ENCODE results near the gene LRRC10B.
A peak's percentile ranks its signal among the peaks of the same experiment; 100 is the strongest.

Gene LRRC10B

DNA sequence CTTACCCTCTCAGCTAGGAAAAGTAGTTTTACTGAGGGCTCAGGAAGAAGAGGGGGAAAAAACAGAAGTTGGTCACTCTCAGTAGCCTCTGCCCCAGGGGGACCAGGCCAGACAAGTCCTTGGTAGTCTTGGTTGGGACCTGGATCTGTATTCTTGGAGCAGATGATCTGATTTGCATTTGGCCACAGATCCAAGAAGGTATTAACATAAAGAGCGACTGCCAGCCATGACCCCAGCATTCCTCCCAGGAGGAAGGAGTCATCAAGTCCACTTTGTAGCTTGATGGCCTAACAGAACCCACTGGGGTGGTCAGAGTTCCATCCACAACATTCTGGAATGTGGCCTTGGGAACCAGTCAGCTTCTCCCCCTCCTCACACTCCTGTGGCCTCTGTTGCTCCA, 6.0 kb upstream of the LRRC10B start:
- no peak overlapping the region for H3K4me3 ChIP-seq (ENCODE audit: low read depth, low read length)
- TF ChIP-seq, protein P1, sequence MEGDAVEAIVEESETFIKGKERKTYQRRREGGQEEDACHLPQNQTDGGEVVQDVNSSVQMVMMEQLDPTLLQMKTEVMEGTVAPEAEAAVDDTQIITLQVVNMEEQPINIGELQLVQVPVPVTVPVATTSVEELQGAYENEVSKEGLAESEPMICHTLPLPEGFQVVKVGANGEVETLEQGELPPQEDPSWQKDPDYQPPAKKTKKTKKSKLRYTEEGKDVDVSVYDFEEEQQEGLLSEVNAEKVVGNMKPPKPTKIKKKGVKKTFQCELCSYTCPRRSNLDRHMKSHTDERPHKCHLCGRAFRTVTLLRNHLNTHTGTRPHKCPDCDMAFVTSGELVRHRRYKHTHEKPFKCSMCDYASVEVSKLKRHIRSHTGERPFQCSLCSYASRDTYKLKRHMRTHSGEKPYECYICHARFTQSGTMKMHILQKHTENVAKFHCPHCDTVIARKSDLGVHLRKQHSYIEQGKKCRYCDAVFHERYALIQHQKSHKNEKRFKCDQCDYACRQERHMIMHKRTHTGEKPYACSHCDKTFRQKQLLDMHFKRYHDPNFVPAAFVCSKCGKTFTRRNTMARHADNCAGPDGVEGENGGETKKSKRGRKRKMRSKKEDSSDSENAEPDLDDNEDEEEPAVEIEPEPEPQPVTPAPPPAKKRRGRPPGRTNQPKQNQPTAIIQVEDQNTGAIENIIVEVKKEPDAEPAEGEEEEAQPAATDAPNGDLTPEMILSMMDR (IDR thresholded peaks at IDR 0.05; ENCODE audit: borderline replicate concordance, insufficient read depth, low read depth, low read length) = no peak

DNA sequence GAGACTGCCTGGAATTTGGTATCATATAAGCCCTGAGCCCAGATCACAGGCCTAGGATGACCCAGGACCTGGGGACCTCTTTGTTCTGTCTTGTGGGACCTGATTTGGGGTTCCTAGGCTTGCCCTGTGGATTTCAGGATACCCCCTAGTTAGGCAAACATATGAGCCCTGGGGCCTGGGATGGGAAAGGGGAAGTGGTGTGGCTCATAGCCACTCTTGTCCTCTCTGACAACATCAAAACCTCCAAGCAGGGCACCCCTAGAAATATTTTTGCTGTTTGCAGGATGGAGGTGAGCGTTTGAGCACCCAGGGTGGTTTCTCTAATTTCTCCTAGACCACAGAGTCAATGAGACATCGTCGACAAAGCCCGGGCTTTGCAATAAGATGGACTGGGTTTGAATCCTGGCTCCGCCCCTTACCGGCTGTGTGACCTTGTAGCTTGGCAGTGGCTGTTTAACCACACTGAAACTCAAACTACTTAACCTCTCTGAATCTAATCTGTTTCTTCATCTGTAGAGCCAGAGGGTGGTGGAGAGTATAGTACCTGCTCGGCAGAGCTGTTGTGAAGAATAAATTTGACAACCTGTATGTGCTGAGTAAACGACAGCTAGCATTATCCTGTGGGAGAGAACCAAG, 5.3 kb upstream of the LRRC10B start:
- H3K4me3 ChIP-seq (ENCODE audit: low read depth, low read length) = no peak overlapping the region
- TF ChIP-seq, protein P1 (IDR thresholded peaks at IDR 0.05; ENCODE audit: borderline replicate concordance, insufficient read depth, low read depth, low read length) = no peak

DNA sequence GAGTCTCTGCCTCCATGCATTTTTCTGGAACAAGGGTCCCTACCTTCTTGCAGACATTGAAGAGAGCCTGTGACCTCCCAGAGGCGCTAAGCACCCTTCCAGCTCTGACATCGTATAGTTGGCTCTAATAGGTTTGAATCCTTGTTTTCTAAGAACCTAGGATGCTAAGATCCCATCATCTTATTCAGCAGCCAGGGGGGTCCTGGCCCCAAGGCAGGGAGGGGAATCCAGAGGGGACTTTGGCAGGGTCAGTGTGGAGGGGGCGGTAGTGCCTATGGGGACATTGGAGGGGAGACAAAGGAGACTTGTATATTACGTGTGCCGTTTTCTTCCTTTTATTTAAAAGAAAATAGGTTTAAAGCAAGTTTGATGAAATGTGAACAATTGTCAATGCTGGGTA, 3.4 kb upstream of the LRRC10B start:
- TF ChIP-seq, protein P1 (IDR thresholded peaks at IDR 0.05; ENCODE audit: borderline replicate concordance, insufficient read depth, low read depth, low read length) = no peak
- H3K4me3 ChIP-seq (ENCODE audit: low read depth, low read length) = no peak overlapping the region

DNA sequence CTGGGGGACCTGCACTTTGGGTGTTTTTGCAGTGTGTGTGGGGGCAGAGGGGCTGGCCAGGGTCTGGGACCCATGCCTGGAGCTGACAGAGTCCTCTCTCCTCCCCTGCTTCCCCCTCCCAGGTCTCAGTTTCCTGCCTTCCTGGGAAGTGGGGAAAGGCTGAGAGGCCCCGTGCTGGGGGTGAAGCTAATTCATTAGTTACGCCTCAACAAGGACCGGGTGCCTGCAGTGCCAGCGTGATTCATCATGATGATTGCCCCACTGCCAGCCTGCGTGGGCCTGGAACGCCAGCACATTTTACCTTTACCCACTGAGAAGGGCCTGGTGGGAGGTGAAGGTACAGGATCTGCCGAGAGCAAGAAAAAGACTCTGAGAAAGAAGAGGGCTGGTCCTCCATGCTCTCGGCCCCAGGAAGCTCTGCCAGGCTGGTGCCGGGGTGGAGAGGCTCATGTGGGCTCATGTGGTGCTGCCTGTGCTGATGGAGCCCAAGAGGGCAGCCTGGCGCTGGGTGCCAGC, 2.9 kb upstream of the LRRC10B start:
- no peak overlapping the region for H3K4me3 ChIP-seq (ENCODE audit: low read depth, low read length)
- TF ChIP-seq, protein P1 (IDR thresholded peaks at IDR 0.05; ENCODE audit: borderline replicate concordance, insufficient read depth, low read depth, low read length) = no peak

DNA sequence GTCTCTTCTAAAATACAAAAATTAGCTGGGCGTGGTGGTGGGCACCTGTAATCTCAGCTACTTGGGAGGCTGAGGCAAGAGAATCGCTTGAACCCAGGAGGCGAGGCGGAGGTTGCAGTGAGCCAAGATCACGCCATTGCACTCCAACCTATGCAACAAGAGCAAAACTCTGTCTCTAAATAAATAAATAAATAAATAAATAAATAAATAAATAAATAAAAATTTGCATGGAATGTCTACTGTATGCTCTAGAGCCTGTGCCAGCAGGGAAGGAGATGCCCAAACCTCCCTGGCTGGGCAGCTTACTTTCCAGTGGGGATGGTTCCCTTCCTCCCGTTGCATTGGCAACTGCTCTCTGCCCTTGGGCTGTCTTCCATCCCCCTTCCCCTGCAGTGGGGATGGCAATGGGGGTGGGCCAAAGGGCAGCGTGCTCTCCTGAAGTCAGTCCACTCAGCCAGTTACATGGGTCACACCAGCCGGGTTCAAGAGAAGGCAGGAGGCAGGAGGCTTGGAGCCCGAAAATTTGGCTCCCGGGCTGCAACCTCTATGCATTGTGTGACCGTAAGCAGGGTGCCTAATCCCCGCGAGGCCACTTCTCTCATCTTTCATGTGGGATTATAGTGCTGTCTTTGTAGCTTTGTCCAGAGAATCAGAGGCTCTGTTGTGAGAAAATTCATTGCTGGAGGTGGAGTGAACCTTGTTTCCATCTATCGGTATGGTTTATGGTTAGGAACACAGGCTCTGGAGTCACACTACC, 1.4 kb upstream of the LRRC10B start:
- TF ChIP-seq, protein P1 (IDR thresholded peaks at IDR 0.05; ENCODE audit: borderline replicate concordance, insufficient read depth, low read depth, low read length) = no peak
- H3K4me3 ChIP-seq (ENCODE audit: low read depth, low read length) = no peak overlapping the region

DNA sequence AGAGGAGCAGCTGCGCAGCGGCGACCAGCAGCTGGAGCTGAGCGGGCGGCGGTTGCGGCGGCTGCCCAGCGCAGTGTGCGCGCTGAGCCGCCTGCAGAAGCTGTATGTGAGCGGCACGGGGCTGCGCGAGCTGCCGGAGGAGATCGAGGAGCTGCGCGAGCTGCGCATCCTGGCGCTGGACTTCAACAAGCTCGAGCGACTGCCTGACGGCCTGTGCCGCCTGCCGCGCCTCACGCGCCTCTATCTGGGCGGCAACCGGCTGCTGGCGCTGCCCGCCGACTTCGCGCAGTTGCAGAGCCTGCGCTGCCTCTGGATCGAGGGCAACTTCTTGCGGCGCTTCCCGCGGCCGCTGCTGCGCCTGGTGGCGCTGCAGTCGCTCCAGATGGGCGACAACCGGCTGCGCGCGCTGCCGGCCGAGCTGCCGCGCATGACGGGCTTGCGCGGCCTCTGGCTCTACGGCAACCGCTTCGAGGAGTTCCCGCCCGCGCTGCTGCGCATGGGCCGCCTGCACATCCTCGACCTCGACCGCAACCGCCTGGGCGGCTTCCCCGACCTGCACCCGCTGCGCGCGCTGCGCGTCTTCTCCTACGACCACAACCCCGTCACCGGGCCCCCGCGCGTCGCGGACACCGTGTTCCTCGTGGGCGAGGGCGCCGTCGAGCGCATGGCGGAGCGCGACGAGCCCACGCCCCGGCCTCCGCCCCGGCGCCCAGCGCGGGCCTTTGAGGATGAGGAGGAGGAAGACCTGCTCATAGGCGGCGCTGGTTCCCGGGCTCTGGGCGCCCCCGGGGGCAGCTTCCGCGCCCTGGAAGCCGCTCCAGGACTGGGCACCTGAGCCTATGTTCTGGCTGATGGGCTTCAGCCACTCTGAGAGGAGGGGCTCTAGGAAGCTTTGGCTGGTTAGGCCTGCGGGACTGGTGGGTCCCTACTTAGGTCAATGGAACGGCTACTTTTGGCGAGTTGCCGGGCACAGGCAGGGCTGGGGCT, 787 bp downstream of the LRRC10B start:
- H3K4me3 ChIP-seq (ENCODE audit: low read depth, low read length) = no peak overlapping the region
- TF ChIP-seq, protein P1 (IDR thresholded peaks at IDR 0.05; ENCODE audit: borderline replicate concordance, insufficient read depth, low read depth, low read length) = peak; percentile 68; the same call in 1 of the 2 replicates

All from GM12875 (cell line).